ENCODE measurements around the gene VAV2.

VAV2 gene

GRCh38 chr9:133842721-133843227, 149.3 kb downstream of the VAV2 start:
- H3K27me3 ChIP-seq (ENCODE audit: control insufficient read depth, insufficient read depth, low read length), result no peaks in the 10 kb centered on the region
- no peaks in the 10 kb centered on the region for H3K9me3 ChIP-seq (ENCODE audit: control insufficient read depth, low read length)
- H3K4me1 ChIP-seq (ENCODE audit: control insufficient read depth, insufficient read depth, low read length), result peaks cover 14% of the 10 kb centered on the region
- no peak overlapping the region for H3K4me3 ChIP-seq (ENCODE audit: low read length)
- H3K9ac ChIP-seq (ENCODE audit: low read length), result no peak overlapping the region
- no peaks in the 10 kb centered on the region for H3K36me3 ChIP-seq (ENCODE audit: control insufficient read depth, insufficient read depth, low read length)

GRCh38 chr9:133842174-133842573, 149.9 kb downstream of the VAV2 start:
- H3K9ac ChIP-seq (ENCODE audit: low read length), result no peak overlapping the region
- no peaks in the 10 kb centered on the region for H3K9me3 ChIP-seq (ENCODE audit: control insufficient read depth, low read length)
- H3K27me3 ChIP-seq (ENCODE audit: control insufficient read depth, insufficient read depth, low read length), result no peaks in the 10 kb centered on the region
- H3K4me3 ChIP-seq (ENCODE audit: low read length), result no peak overlapping the region
- H3K4me1 ChIP-seq (ENCODE audit: control insufficient read depth, insufficient read depth, low read length), result peaks cover 14% of the 10 kb centered on the region
- no peaks in the 10 kb centered on the region for H3K36me3 ChIP-seq (ENCODE audit: control insufficient read depth, insufficient read depth, low read length)

GRCh38 chr9:133841167-133841812, 150.8 kb downstream of the VAV2 start:
- Histone ChIP-seq H3K4me3 (ENCODE audit: low read length) (no peak overlapping the region), H3K9ac (ENCODE audit: low read length) (no peak overlapping the region), H3K9me3 (ENCODE audit: control insufficient read depth, low read length) (no peaks in the 10 kb centered on the region), H3K27me3 (ENCODE audit: control insufficient read depth, insufficient read depth, low read length) (no peaks in the 10 kb centered on the region), H3K36me3 (ENCODE audit: control insufficient read depth, insufficient read depth, low read length) (no peaks in the 10 kb centered on the region), H3K4me1 (ENCODE audit: control insufficient read depth, insufficient read depth, low read length) (peaks cover 14% of the 10 kb centered on the region)

GRCh38 chr9:133839822-133840329, 152.2 kb downstream of the VAV2 start:
- no peak overlapping the region for H3K4me3 ChIP-seq (ENCODE audit: low read length)

GRCh38 chr9:133838859-133839507, 153.1 kb downstream of the VAV2 start:
- H3K27me3 ChIP-seq (ENCODE audit: control insufficient read depth, insufficient read depth, low read length), result no peaks in the 10 kb centered on the region
- H3K4me1 ChIP-seq (ENCODE audit: control insufficient read depth, insufficient read depth, low read length), result peaks cover 14% of the 10 kb centered on the region
- H3K4me3 ChIP-seq (ENCODE audit: low read length), result no peak overlapping the region
- no peak overlapping the region for H3K9ac ChIP-seq (ENCODE audit: low read length)
- no peaks in the 10 kb centered on the region for H3K9me3 ChIP-seq (ENCODE audit: control insufficient read depth, low read length)
- H3K36me3 ChIP-seq (ENCODE audit: control insufficient read depth, insufficient read depth, low read length), result no peaks in the 10 kb centered on the region

More at GRCh38 chr9:133839822-133840329, 152.2 kb downstream of the VAV2 start:
- H3K27me3 ChIP-seq (ENCODE audit: control insufficient read depth, insufficient read depth, low read length), result no peaks in the 10 kb centered on the region
- no peaks in the 10 kb centered on the region for H3K36me3 ChIP-seq (ENCODE audit: control insufficient read depth, insufficient read depth, low read length)
- H3K4me1 ChIP-seq (ENCODE audit: control insufficient read depth, insufficient read depth, low read length), result peaks cover 14% of the 10 kb centered on the region
- H3K9ac ChIP-seq (ENCODE audit: low read length), result no peak overlapping the region
- no peaks in the 10 kb centered on the region for H3K9me3 ChIP-seq (ENCODE audit: control insufficient read depth, low read length)

GRCh38 chr9:133837627-133838597, 154.2 kb downstream of the VAV2 start:
- peaks cover 14% of the 10 kb centered on the region for H3K4me1 ChIP-seq (ENCODE audit: control insufficient read depth, insufficient read depth, low read length)
- H3K27me3 ChIP-seq (ENCODE audit: control insufficient read depth, insufficient read depth, low read length), result no peaks in the 10 kb centered on the region
- no peaks in the 10 kb centered on the region for H3K9me3 ChIP-seq (ENCODE audit: control insufficient read depth, low read length)
- no peak overlapping the region for H3K4me3 ChIP-seq (ENCODE audit: low read length)
- no peaks in the 10 kb centered on the region for H3K36me3 ChIP-seq (ENCODE audit: control insufficient read depth, insufficient read depth, low read length)
- H3K9ac ChIP-seq (ENCODE audit: low read length), result no peak overlapping the region

GRCh38 chr9:133836818-133837217, 155.3 kb downstream of the VAV2 start:
- Histone ChIP-seq H3K36me3 (ENCODE audit: control insufficient read depth, insufficient read depth, low read length) (no peaks in the 10 kb centered on the region), H3K4me3 (ENCODE audit: low read length) (no peak overlapping the region), H3K9ac (ENCODE audit: low read length) (no peak overlapping the region), H3K27me3 (ENCODE audit: control insufficient read depth, insufficient read depth, low read length) (no peaks in the 10 kb centered on the region), H3K4me1 (ENCODE audit: control insufficient read depth, insufficient read depth, low read length) (peaks cover 4% of the 10 kb centered on the region), H3K9me3 (ENCODE audit: control insufficient read depth, low read length) (no peaks in the 10 kb centered on the region)

- no peaks in the 10 kb centered on the region for H3K9me3 ChIP-seq (ENCODE audit: control insufficient read depth, low read length)
- no peaks in the 10 kb centered on the region for H3K27me3 ChIP-seq (ENCODE audit: control insufficient read depth, insufficient read depth, low read length)
- H3K4me1 ChIP-seq (ENCODE audit: control insufficient read depth, insufficient read depth, low read length), result peaks cover 4% of the 10 kb centered on the region
- no peak overlapping the region for H3K4me3 ChIP-seq (ENCODE audit: low read length)
- H3K9ac ChIP-seq (ENCODE audit: low read length), result no peak overlapping the region
- no peaks in the 10 kb centered on the region for H3K36me3 ChIP-seq (ENCODE audit: control insufficient read depth, insufficient read depth, low read length)
Observed at GRCh38 chr9:133836001-133836758, 155.9 kb downstream of the VAV2 start.

- Histone ChIP-seq H3K9ac (ENCODE audit: low read length) (no peak overlapping the region), H3K27me3 (ENCODE audit: control insufficient read depth, insufficient read depth, low read length) (no peaks in the 10 kb centered on the region), H3K4me3 (ENCODE audit: low read length) (no peak overlapping the region), H3K36me3 (ENCODE audit: control insufficient read depth, insufficient read depth, low read length) (no peaks in the 10 kb centered on the region), H3K4me1 (ENCODE audit: control insufficient read depth, insufficient read depth, low read length) (peaks cover 4% of the 10 kb centered on the region), H3K9me3 (ENCODE audit: control insufficient read depth, low read length) (no peaks in the 10 kb centered on the region)
Observed at GRCh38 chr9:133835262-133835901, 156.7 kb downstream of the VAV2 start.

GRCh38 chr9:133834080-133834976, 157.8 kb downstream of the VAV2 start:
- Histone ChIP-seq H3K36me3 (ENCODE audit: control insufficient read depth, insufficient read depth, low read length) (no peaks in the 10 kb centered on the region), H3K4me1 (ENCODE audit: control insufficient read depth, insufficient read depth, low read length) (no peaks in the 10 kb centered on the region)

More at GRCh38 chr9:133834080-133834976, 157.8 kb downstream of the VAV2 start:
- Histone ChIP-seq H3K27me3 (ENCODE audit: control insufficient read depth, insufficient read depth, low read length) (no peaks in the 10 kb centered on the region), H3K9me3 (ENCODE audit: control insufficient read depth, low read length) (no peaks in the 10 kb centered on the region), H3K9ac (ENCODE audit: low read length) (no peak overlapping the region), H3K4me3 (ENCODE audit: low read length) (no peak overlapping the region)

All from mucosa of stomach (tissue), 1 donor.